GM10266 (cell line): ENCODE results near the gene WNT8A.
A peak's percentile ranks its signal among the peaks of the same experiment; 100 is the strongest.

Experiments used
- DNase-seq: peaks from one replicate; pipeline ENCODE4 v3.0.0; 2012; ENCODE audit errors: extremely low spot score
- TF ChIP-seq, protein P1 (sequence below): IDR thresholded peaks from 2 replicates; pipeline ENCODE4 v1.5.1; 2012; ENCODE audit warnings: mild to moderate bottlenecking, low read depth; ENCODE audit not compliant: control insufficient read depth, insufficient read depth; ENCODE audit errors: missing control alignments

The WNT8A gene

GRCh38 chr5:138077064-138077696 lies 6.7 kb upstream of the WNT8A start:
- DNase-seq: peak; percentile 76
- TF ChIP-seq, protein P1, sequence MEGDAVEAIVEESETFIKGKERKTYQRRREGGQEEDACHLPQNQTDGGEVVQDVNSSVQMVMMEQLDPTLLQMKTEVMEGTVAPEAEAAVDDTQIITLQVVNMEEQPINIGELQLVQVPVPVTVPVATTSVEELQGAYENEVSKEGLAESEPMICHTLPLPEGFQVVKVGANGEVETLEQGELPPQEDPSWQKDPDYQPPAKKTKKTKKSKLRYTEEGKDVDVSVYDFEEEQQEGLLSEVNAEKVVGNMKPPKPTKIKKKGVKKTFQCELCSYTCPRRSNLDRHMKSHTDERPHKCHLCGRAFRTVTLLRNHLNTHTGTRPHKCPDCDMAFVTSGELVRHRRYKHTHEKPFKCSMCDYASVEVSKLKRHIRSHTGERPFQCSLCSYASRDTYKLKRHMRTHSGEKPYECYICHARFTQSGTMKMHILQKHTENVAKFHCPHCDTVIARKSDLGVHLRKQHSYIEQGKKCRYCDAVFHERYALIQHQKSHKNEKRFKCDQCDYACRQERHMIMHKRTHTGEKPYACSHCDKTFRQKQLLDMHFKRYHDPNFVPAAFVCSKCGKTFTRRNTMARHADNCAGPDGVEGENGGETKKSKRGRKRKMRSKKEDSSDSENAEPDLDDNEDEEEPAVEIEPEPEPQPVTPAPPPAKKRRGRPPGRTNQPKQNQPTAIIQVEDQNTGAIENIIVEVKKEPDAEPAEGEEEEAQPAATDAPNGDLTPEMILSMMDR: peak; percentile 87

- no peak for DNase-seq
- TF ChIP-seq, protein P1: no peak
Observed at GRCh38 chr5:138078006-138078643, 5.7 kb upstream of the WNT8A start.

DNA sequence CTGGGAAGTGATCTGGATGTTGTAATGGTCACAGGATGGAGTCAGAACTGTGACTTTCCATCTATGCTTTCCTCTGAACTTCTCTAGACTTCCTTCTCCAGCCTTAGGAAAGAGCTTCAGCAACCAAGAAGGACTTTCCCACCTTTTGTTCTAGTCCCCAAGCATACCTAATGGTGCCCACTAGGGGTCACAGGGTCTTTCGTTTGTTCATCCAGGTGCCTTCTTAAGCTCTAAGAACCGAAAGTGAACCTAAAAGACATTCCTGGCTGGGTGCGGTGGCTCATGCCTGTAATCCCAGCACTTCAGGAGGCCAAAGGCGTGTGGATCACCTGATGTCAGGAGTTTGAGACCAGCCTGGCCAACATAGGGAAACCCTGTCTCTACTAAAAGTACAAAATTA lies 1.8 kb upstream of the WNT8A start:
- TF ChIP-seq, protein P1: no peak
- DNase-seq: no peak

DNA sequence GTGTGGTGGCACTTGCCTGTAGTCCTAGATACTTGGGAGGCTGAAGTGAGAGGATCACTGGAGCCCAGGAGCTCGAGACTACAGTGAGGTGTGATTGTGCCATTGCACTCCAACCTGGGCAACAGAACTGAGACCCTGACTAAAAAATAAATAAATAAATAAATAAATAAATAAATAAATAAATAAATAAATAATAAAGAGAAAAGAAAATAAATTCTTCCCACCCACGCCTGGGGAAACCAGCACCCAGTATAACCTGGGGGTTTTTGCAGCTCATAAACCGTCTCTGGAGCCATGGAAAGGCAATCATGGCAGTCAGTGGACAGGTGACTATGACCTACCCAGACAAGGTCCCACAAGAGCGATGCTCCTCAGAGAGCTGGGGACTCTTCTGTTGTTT lies 7.9 kb downstream of the WNT8A start:
- DNase-seq: no peak
- TF ChIP-seq, protein P1: no peak

- no peak for DNase-seq
- TF ChIP-seq, protein P1: no peak
Observed at GRCh38 chr5:138092301-138092700, 8.5 kb downstream of the WNT8A start.

DNA sequence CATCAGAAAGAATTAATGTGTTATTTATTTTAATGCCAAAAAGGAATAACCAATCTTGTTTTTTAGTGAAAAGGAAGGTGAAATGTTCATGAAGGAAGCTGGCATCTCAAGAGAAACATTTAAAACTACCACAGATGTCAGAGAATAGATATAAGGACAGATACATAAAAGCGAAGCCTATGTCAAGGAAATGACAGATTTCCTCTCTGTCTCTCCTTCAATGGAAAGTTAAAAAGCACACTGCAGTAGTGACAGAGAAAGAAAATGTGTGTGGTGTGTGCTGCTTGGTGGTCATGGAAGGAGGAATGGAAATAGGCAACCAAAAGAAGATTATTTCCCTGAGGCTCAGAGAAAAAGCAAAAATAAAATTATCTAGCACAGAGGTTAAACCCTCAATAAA lies 9.2 kb downstream of the WNT8A start:
- no peak for DNase-seq
- TF ChIP-seq, protein P1: no peak
